GM19397 (cell line): ENCODE results near the gene PIGU.
"Not testable (repeated sequence)": the region's sequence is repeated elsewhere in the genome, so short reads cannot be mapped to it uniquely, and the experiment has no call there.

ENCODE experiments used
- ATAC-seq: cut with Tn5 transposase; IDR thresholded peaks from one replicate; pipeline ENCODE4 v1.9.1; 2021; ENCODE audit warnings: mild to moderate bottlenecking, moderate library complexity; ENCODE audit not compliant: unreplicated experiment

PIGU gene

GRCh38 chr20:34537651-34538050, 139.2 kb downstream of the PIGU start:
- ATAC-seq = no peak

DNA sequence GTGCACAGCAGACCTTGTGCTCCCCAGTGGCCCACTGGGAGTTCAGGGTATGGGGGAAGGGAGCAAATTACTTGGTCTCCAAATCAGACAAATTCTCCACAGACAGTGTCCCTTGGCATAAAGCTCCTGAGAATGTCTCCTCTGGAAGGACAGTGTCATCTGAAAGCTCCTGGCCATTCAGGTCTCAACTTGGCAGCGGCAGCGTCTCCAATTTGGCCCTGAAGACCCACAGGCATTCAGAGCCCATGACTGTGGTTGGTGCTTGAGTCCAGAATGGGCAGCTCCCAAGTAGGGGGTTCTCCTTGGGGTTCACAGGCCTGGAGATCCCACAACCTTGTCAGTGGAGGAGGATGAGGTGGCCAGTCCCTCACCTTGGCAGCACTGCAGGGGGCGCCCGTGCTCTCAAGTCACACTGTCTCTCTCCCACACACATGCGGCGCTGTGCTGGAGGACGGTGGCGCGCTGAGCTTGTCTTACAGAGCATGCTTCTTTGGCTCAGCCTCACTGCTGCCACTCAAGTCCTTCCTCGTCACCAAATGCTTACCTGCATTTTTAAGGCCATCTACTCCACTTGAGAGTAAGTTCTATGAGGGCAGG, 140.0 kb downstream of the PIGU start:
- no peak for ATAC-seq

DNA sequence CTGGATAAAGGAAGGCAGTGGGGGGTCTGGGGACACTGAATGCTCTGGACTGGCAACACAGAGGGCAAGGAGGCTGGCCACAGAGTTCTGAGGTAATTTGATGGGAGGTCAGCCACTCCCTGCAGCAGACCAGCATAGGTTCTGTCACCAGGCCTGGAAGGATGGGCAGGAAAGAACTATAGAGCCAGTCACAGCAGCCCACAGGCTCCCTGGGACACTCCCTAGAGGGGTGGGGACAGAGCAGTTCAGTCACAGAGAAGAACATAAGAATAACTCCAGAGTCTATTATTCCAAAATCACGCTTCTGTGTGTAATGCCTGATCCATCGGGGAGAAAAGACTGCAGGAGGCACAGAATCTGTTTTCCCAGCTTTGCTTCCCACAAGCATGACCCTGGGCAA, 141.0 kb downstream of the PIGU start:
- no peak for ATAC-seq

- ATAC-seq = no peak
These were observed 141.5 kb downstream of the PIGU start for GRCh38 chr20:34535301-34535840.

- ATAC-seq = no peak
These were observed 142.3 kb downstream of the PIGU start for GRCh38 chr20:34534391-34535165.

- no peak for ATAC-seq
These were observed 144.1 kb downstream of the PIGU start for GRCh38 chr20:34532756-34533155.

- no peak for ATAC-seq
These were observed 144.6 kb downstream of the PIGU start for GRCh38 chr20:34532320-34532719.

DNA sequence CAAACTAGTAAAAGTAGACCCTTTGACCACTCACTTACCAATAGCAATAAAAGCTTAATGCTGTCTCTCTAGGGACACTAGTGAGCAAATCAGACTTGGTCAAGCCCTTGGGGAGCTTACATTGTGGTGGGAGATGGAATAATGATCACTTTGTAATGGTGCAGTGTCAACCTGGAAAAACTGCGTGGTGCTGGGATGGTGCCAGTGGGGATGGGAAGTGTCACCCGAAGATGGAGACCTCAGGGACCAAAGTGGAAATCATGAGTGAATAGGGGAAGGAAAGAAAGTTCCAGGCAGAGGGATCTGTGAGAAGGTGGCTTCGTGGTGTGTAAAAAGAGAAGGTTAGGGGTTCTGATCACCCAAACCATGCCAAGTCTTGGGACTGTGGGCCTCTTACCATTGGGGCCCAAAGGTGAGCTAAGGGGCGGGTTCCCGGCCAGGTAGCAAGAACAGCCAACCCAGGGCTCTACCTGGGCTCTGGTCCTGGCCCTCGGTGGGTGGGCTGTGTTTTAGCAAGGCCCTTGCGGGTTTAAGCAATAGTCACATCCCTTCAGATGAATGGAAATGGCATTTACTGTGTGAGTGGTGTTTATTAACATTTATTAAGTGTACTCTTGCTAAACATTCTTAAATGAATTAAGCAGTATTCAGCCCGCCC, 145.2 kb downstream of the PIGU start:
- ATAC-seq = no peak

DNA sequence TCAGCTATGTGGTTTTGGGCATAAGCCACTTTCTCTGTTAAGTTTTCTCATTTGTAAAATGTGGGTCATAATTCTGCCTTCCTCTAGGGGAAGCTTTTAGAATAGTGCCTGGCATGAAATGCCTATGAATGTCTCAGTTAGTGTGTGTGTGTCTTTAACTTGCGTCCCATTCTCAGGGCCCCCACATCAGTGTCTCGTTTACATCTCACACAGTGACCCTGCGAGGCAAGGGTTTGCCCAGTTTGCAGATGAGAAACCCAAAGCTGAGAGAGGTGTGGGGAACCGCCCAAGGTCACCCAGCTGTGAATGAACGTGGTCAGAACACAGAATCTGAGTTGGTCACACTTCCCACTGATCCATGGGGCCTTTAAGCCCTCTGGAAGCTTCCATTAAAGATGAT, 146.6 kb downstream of the PIGU start:
- no peak for ATAC-seq

- no peak for ATAC-seq
These were observed 147.2 kb downstream of the PIGU start for GRCh38 chr20:34529742-34530141.

- ATAC-seq = no peak
These were observed 148.0 kb downstream of the PIGU start for GRCh38 chr20:34528921-34529297.

- no peak for ATAC-seq
These were observed 149.9 kb downstream of the PIGU start for GRCh38 chr20:34527016-34527415.

- ATAC-seq = no peak
These were observed 150.4 kb downstream of the PIGU start for GRCh38 chr20:34526466-34526865.

GRCh38 chr20:34525709-34526416, 151.0 kb downstream of the PIGU start:
- ATAC-seq = no peak

DNA sequence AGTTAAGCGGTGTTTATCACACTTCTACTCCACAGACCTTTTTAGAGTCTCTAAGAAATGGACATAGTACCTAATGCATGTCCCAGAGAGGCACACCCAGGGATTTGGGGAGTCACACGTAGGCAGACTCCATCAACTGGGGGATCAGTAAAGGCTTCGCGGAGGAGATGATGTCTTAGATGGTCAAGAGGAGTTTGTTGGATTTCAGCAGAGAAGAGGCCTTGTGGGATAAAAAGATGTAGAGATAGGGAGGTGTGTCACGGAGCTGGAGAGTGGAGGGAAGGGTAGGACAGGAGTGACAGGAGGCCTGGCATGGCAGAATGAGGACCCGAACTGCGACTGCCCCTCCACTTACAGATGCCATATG, 151.6 kb downstream of the PIGU start:
- no peak for ATAC-seq

GRCh38 chr20:34524426-34524825, 152.5 kb downstream of the PIGU start:
- no peak for ATAC-seq

DNA sequence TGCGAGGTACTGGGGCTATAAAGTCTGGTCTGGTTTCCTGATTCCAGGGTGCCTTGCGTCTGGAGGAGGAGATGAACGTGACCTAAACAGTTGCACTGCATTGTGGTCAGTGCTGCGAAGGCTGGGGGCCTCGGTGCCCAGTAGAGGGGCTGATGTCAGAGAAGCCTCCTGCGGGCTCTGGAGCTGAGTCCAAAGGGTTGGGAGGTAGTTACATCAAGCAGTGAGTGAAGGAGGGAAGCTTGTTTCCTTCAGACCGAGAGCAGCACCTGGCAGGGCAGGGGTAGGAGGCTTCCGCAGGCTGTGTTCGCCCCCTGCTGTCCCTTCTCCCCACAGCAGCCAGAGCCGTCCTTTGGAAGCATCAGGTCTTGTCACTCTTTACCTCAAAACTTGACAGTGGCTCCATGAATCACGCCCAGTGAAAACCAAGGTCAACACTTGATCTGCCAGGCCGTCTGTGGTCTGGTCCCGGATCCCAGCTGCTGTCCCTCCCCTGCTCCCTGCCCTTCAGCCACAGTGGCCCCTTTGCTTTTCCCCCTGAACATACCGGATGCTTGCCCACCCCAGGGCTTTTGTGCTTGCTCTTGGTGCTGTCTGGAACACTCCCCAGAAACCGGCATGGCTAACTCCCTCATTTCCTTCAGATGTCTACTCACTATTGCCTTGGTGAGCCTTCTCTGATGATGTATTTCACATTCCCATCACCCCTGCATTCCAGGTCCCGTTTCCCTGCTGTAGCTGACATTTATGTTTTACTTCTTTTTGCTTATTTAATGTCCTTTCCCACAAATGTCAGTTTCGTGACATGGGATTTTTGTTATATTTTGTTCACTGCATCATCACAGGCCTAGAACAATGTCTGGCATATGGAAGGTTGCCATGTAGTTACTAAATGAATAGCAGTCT, 153.7 kb downstream of the PIGU start:
- ATAC-seq = no peak

DNA sequence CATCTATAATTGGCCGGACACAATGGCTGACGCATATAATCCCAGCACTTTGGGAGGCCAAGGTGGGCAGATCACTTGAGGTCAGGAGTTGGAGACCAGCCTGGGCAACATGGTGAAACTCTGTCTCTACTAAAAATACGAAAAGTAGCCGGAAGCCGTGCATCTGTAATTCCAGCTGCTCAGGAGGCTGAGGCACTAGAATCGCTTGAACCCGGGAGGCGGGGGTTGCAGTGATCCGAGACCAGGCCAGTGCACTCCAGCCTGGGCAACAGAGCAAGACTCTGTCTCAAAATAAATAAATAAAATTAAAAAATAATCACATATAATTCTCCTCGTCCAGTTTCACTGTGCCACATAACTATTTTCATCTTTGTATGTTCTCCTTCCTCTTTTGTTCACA, 157.1 kb downstream of the PIGU start:
- ATAC-seq = not testable (repeated sequence)

DNA sequence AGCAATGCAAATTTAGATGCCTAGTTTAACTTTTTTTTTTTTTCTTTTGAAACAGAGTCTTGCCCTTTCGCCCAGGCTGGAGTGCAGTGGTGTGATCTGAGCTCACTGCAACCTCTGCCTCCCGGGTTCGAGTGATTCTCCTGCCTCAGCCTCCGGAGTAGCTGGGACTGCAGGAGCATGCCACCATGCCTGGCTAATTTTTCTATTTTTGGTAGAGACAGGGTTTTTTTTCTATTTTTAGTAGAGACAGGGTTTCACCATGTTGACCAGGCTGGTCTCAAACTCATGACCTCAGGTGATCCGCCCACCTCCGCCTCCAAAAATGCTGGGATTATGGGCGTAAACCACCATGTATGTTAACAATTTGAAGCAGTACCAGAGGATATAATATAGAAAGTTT, 158.0 kb downstream of the PIGU start:
- not testable (repeated sequence) for ATAC-seq

GRCh38 chr20:34517114-34517505, 159.8 kb downstream of the PIGU start:
- no peak for ATAC-seq
